ENCODE data around the gene PLEKHF1. TPM values are rescaled to one million over a fixed set of nuclear protein-coding genes. Genes with fewer than 3 reads are reported as not detected.
A peak's percentile ranks its signal among the peaks of the same experiment; 100 is the strongest.

The PLEKHF1 gene
- total RNA-seq, 1 experiment from 2014 or later = 10.7 TPM

GRCh38 chr19:29634423-29635130 lies 30.7 kb upstream of the PLEKHF1 start:
- no peak for DNase-seq (ENCODE audit: low read depth)

- no peak for DNase-seq (ENCODE audit: low read depth)
These were observed 29.3 kb upstream of the PLEKHF1 start for GRCh38 chr19:29635963-29636362.

DNA sequence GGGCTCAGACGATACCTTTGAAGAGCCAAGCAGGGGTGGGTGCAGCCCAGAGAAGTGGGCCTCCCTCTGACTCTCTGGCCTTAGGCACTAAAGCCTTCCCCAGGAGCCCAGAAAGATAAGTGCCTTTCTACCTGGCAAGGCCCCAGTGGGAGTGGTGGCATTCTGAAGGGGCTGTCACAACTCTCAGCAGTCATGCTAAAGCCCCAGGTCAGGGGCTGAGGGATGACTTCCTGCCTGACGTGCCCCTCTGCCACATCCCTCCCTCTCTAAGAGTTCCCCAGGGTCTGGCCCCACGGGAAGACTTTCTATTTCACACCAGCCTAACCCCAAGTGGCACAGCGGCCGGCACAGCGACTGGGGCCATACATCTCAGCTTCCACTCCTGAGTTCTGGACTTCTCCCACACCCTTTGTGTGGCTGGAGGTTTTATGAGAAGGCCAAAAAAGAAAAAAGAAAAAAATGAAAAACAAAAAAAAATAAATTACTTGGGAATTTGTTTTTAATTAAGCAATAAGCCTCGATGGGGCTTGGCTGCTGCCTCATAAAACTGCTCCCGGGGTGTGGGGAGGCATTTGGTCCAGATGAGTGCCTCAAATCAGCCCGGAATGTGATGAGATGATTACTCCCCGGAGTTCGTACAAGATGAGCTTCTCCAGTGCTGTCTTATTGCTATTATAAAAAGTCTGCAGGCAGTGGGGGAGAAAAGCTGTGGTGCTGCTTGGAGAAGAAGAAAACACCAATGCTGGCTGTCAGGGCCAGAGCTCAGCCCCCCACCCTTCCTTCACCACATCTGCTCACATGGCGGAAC lies 28.5 kb upstream of the PLEKHF1 start:
- DNase-seq (ENCODE audit: low read depth) = no peak

- no peak for DNase-seq (ENCODE audit: low read depth)
These were observed 26.2 kb upstream of the PLEKHF1 start for GRCh38 chr19:29639086-29639485.

DNA sequence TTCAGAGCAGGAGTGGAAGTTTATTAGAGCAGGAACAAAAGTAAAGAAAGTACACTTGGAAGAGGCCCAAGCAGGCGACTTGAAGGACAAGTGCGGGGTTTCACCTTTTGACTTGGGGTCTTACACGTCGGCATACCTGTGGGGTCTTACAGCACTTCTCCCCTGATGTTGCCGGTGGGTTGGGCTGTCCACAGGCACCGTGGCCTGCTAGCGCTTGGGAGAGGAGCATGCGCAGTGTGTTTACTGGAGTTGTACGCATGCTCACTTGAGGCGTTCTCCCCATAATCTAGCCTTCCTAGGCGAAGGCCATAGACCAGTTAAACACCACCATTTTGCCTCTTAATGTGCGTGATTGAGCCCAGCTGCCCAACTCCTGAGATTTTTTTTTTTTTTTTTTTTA lies 25.0 kb upstream of the PLEKHF1 start:
- DNase-seq (ENCODE audit: low read depth) = no peak

- DNase-seq (ENCODE audit: low read depth) = no peak
These were observed 23.7 kb upstream of the PLEKHF1 start for GRCh38 chr19:29641597-29641996.

DNA sequence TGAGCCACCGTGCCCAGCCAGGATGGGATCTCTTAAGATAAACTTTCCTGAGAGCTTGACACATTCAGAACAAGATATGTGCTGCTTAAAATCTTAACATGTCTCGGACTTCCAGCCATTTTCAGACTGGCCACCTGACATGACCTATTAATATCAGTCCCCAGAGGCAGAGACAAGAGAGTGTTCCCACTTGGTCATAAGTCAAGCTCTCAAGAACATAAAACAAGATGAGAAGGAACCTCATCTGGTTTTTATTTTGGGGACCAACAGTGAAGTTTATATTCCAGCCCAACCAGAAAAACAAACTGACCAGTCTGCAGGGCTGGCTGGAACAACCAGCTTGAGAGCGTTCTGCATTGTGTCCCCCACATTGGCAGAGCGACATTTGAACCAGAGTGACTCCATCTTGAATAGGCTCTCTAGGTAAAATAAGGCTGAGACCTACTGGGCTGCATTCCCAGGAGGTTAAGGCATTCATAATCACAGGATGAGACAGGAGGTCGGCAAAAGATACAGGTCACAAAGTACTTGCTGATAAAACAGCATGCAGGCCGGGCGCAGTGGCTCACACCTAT lies 21.8 kb upstream of the PLEKHF1 start:
- no peak for DNase-seq (ENCODE audit: low read depth)

DNA sequence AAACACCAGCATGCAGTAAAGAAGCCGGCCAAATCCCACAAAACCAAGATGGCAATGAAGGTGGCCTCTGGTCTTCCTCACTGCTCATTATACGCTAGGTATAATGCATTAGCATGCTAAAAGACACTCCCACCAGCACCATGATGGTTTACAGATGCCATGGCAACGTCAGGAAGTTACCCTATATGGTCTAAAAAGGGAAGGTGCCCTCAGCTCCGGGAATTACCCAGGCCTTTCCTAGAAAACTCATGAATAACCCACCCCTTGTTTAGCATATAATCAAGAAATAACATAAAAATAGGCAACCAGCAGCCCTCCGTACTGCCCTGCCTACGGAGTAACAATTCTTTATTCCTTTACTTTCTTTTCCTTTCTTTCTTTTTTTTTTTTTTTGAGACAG lies 21.1 kb upstream of the PLEKHF1 start:
- no peak for DNase-seq (ENCODE audit: low read depth)

DNA sequence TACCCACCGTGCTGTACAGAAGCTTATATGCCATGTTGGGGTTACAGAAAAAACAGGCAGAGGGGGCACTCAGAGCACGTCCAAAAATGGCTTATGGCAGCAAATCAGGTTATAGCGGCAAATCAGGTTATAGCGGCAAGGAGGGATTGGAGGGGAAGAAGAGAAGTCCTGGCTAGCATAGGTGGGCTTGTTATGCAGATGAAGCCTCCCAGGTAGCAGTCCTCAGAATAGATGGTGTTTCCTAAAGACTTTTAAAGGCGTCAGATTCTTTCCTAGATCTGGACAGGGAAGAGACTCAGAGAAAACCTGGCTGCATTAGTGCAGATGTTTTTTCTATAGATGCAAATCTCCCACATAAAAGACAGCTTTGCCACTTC lies 19.8 kb upstream of the PLEKHF1 start:
- DNase-seq (ENCODE audit: low read depth) = no peak

DNA sequence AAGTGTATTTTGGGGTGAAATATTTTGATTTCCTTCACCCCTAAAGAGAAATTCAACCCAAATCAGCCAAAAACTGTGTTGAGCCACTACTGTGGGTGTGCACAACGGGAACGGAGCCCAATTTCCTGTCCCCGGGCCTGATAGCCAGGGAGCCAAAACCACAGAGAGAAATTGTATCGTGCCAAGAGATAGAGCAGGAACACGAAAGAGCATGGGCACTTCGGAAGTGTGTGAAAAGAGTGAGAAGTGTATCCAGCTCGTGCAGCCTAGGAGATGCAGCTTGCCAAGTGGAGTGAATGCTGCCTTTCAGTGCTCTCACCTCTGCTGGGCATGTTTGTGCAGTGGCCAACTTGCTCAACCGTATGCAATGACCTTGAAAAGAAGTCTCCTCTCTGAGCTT lies 19.4 kb upstream of the PLEKHF1 start:
- DNase-seq (ENCODE audit: low read depth) = peak; percentile 83

DNA sequence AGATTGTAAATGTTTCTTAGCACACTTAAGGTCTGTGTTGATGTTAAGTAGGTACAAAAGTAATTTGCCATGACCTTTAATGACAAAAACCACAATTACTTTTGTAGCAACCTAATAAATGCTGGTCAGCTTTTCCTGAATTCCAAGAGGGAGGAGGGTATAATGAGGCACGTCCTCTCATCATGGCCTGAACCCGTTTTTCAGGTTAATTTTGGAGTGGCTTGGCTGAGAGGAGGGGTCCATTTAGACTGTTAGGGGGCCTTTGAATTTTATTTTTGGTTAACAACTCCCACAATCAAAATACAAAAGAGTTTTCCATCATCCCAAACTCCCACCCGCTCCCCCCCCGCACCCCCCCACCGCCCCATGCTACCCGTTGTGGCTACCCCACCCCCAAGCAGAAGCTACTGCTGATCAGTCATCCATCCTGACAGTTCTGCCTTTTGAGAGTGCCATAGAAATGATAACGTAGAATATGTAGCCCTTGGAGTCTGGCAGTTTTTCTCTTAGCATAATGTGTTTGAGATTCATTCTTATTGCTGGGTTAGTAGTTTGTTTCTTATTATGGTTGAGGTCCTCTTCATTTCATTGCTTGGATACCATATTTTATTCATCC lies 14.4 kb upstream of the PLEKHF1 start:
- no peak for DNase-seq (ENCODE audit: low read depth)

GRCh38 chr19:29651622-29652394 lies 13.5 kb upstream of the PLEKHF1 start:
- no peak for DNase-seq (ENCODE audit: low read depth)

GRCh38 chr19:29653398-29653797 lies 11.9 kb upstream of the PLEKHF1 start:
- no peak for DNase-seq (ENCODE audit: low read depth)

DNA sequence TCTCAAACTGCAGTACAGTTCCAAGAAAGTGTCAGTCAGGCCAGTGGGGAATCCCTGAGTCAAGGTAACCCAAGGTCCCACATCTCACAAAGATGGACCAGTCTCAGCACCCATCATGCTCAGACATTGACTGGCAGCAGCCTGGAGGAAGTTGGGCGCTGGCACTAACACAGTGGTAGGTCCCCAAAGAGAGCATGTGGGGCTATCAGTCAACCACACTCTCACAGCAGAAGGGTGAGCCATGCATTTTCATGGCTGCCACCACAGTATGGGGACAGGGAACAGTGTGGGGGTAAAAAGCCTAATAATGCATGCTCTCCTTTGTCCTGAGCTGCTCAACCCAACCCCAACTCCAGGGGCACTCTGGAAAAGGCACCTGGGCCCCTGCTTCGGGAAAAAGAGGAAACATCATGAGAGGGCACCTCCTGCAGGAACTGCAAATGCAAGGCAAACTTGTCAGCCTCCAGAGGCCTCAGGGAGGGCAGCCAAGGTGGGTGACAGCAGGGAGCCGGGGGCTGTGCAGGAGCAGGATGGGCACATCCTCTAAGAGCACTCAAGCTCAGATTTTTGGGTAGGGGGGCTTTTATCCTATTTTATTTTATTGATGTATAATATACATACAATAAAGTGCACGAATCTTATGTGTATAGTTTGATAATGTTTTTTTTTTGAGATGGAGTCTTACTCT lies 9.5 kb upstream of the PLEKHF1 start:
- DNase-seq (ENCODE audit: low read depth) = no peak

DNA sequence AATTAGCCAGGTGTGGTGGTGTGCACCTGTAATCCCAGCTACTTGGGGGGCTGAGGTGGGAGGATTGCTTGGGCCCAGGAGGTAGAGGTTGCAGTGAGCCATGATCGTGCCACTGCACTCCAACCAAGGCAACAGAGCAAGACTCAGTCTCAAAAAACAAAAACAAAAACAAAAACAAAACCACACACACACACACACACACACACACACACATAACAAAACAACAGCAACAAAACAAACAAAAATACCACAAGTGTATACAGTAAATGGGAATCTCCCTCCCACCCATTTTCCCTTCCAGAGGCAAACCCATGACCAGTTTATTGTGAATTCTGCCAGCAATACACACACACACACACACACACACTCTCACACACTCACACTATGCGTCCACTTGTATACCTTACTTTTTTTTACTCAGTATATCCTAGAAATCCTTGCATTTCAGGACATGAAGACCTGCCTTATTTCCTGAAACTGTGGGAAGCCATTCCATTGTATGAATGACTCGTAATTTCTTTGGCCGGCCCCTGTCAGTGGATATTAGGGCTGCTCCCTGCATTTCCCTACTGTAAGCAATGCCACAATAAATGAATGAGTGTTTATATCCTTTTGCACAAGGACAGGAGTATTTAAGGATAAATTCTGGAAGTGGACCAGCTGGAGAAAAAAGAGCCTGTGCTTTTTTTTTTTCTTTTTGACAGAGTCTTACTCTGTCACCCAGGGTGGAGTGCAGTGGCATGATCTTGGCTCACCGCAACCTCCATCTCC lies 6.9 kb upstream of the PLEKHF1 start:
- peak; percentile 37 for DNase-seq (ENCODE audit: low read depth)

- DNase-seq (ENCODE audit: low read depth) = no peak
These were observed 4.4 kb upstream of the PLEKHF1 start for GRCh38 chr19:29660835-29661234.

GRCh38 chr19:29662278-29662603 lies 3.0 kb upstream of the PLEKHF1 start:
- DNase-seq (ENCODE audit: low read depth) = no peak

DNA sequence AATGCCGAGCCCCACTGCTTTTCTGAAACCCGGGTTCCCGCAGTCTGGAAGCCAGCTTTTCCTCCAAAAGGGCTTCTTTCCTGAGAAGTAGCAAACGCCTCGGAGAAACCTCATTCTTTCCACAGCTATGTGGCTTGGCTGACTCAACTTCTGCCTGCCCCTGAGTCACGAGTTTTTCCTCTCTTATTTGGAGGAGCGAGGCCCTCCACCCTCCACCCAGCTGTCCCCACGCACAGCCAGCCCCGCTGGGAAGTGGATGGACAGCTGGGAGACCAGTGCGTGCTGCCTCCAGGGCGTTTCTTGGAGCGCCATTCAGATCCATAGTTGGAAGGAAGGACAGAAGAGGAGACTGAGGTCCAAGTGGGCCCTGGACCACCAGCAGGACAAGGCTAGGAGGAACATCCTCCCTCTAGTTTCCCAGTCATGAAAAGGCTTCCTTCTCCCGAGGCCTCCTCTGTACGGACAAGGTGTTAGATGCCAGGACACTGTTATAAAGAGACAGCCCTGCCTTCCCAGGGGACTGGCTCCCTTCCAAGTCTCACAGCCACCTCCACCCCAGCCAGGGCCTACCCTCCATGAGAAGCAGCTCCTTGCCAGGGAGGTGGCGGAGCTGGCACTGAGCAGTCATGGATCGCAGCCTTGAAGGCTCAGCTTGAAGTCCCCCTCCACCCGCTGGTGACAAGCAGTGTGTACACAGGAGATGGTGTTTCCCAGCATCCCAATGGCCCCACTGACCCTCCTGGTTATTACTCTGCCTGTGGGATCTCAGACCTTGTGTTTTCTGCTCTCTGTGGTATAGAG lies 2.5 kb upstream of the PLEKHF1 start:
- peak; percentile 92 for DNase-seq (ENCODE audit: low read depth)

DNA sequence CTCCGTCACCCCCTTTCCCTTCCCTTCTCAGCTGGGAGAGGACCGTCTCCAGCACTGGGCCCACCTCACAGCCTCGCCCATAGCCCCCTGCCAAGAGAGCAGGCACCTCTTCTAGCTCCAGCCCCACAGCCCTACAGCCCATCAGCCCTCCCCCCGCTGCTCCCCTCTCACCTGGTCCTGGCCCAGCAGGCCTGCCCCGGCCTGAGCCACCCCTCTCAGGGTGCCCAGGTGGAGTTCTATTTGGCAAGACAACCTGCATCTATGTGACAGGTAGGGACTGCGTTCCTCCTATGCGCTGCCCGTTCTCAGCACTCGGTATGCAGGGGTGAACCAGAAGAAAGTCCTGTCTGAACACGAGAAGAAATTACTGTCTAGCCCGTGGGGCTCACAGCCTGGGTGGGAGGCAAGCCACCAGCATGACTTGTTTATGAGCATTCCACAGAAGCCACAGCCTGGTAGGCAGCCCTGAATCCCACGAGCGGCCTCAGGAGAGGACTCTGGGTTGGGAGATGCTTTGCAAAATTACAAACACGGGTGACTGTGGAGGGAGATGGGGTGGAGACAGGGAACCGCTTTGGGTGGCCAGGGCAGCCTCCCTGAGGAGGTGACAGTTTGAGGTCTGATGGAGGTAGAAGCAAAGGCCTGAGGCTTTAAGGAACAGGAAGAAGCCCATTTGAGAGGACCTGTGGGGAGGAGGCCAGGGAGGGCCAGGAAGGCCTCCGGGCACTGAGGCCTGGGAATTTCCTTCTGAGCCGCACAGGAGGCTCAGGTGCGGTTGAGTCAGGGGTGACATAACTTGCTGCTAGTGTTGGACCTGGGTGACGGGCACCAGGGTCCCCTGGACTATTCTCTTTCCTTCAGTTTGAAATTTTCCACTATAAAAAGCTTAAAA lies 1.2 kb upstream of the PLEKHF1 start:
- peak; percentile 76 for DNase-seq (ENCODE audit: low read depth)
